Measurements from ENCODE around the gene AWAT2. TPM values are rescaled to one million over a fixed set of nuclear protein-coding genes. Genes with fewer than 3 reads are reported as not detected.

The AWAT2 gene
- total RNA-seq, 1 experiment from 2014 or later: not detected

DNA sequence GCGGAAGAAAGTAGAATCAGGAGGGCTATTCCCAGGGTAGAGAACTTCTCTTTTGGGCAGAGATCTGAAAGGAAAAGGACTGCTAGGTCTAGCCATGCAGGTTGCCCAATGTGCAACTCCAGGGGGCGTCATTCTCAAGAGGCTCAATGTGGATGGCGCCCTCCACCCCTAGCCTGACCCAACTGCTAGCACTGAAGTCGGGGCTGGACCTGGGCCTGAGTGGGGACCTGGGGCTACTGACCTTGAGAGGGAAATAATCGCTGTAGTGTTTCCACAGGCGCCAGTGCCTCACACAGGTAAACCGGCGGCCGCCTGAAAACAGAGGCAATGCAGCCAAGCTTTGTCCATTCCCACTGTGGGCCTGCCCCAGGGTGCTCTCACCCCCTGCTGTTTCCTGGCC is 6.1 kb downstream of the AWAT2 start:
- Histone ChIP-seq H3K27ac (ENCODE audit: low read depth, low read length, poor library complexity, severe bottlenecking) (no peak overlapping the region), H3K9me3 (ENCODE audit: low read depth, low read length, poor library complexity, severe bottlenecking) (no peaks in the 10 kb centered on the region), H3K36me3 (ENCODE audit: insufficient read depth, low read length, poor library complexity, severe bottlenecking) (no peaks in the 10 kb centered on the region), H3K4me1 (ENCODE audit: insufficient read depth, low read length, poor library complexity, severe bottlenecking) (no peaks in the 10 kb centered on the region), H3K4me3 (ENCODE audit: low read depth, low read length, poor library complexity, severe bottlenecking) (no peak overlapping the region), H3K27me3 (replicated peaks; ENCODE audit: insufficient read depth, low read depth, low read length, poor library complexity) (no peaks in the 10 kb centered on the region)
- BruUV-seq (replicated peaks): no TSS peak
- TF ChIP-seq, protein P1, sequence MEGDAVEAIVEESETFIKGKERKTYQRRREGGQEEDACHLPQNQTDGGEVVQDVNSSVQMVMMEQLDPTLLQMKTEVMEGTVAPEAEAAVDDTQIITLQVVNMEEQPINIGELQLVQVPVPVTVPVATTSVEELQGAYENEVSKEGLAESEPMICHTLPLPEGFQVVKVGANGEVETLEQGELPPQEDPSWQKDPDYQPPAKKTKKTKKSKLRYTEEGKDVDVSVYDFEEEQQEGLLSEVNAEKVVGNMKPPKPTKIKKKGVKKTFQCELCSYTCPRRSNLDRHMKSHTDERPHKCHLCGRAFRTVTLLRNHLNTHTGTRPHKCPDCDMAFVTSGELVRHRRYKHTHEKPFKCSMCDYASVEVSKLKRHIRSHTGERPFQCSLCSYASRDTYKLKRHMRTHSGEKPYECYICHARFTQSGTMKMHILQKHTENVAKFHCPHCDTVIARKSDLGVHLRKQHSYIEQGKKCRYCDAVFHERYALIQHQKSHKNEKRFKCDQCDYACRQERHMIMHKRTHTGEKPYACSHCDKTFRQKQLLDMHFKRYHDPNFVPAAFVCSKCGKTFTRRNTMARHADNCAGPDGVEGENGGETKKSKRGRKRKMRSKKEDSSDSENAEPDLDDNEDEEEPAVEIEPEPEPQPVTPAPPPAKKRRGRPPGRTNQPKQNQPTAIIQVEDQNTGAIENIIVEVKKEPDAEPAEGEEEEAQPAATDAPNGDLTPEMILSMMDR (conservative IDR thresholded peaks at IDR 0.05; ENCODE audit: low read depth, low read length): no peak
- TF ChIP-seq EZH2 (IDR thresholded peaks at IDR 0.05; ENCODE audit: borderline replicate concordance, low read depth, low read length, poor library complexity, severe bottlenecking): no peak
- ChIA-PET CTCF (no interaction called here), POLR2A (ENCODE audit: low non-redundant PET) (no interaction called here)
- no peak for DNase-seq (ENCODE audit: low spot score)
- intact Hi-C loops (cut with micrococcal nuclease; ENCODE audit: unreplicated experiment): no loop called here

DNA sequence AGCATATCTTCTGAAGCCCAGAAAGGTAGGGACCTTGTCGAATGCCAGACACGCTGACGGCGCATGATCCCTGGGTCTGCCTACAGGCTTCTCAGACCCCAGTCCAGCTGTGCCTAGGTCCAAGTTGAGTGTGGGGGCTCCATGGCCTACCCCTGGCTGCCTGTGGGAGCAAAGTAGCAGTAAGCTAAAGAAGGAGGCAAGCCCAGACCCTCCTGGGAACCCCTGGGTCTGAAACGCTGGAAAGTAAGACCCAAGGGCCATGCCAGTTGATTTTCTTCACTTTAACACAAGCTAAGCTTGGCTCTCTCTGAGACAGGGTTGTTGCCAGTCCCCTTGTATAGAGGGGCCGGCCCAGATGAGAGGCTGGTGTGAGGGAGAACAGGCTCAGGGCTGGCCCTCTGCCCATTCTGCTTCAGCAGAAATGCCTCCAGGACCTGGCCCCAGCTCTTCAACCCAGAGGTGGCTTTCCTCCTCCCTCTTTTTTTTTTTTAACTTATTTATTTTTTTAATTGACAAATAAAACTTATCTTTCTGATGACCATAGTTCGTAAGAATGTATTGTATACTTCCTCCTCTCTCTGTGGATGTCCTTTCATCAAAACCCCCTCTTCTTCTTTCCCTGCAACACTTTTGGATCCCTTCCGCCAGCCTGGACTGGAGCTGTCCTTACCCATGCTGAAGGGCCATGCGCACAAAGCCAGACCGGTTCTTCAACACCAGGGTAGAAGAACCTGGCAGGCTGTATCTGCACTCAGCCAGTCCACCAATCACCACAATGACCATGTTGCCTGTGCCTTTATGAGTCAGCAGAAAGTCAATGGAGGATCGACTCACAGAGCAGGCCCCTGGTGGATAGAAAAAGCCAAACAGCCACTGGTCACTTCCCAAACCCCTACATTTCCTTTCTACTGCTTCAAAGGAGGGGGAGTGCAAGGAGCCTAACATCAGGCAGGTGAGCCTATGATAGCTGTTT is 7.1 kb downstream of the AWAT2 start:
- POLR2A ChIA-PET (ENCODE audit: low non-redundant PET): interaction anchor here (0.6 kb wide), 1 partner anchor 18 kb away, joined by 3 read pairs; no protein-coding TSS in a partner anchor
- no peaks in the 10 kb centered on the region for H3K36me3 ChIP-seq (ENCODE audit: insufficient read depth, low read length, poor library complexity, severe bottlenecking)

GRCh38 chrX:70041993-70042392 is 7.7 kb downstream of the AWAT2 start:
- POLR2A ChIA-PET (ENCODE audit: low non-redundant PET): interaction anchor here (0.6 kb wide), 2 partner anchors 19 to 207 kb away, joined by 3 read pairs; no protein-coding TSS in a partner anchor
- no TSS peak for BruUV-seq (replicated peaks)
- Histone ChIP-seq H3K4me3 (ENCODE audit: low read depth, low read length, poor library complexity, severe bottlenecking) (no peak overlapping the region), H3K9me3 (ENCODE audit: low read depth, low read length, poor library complexity, severe bottlenecking) (no peaks in the 10 kb centered on the region), H3K4me1 (ENCODE audit: insufficient read depth, low read length, poor library complexity, severe bottlenecking) (no peaks in the 10 kb centered on the region), H3K27me3 (replicated peaks; ENCODE audit: insufficient read depth, low read depth, low read length, poor library complexity) (no peaks in the 10 kb centered on the region), H3K27ac (ENCODE audit: low read depth, low read length, poor library complexity, severe bottlenecking) (no peak overlapping the region), H3K36me3 (ENCODE audit: insufficient read depth, low read length, poor library complexity, severe bottlenecking) (no peaks in the 10 kb centered on the region)
- CTCF ChIA-PET: interaction anchor here (0.6 kb wide), 1 partner anchor 55 kb away, joined by 4 read pairs; no protein-coding TSS in a partner anchor
- TF ChIP-seq, protein P1 (conservative IDR thresholded peaks at IDR 0.05; ENCODE audit: low read depth, low read length): no peak
- no peak for TF ChIP-seq EZH2 (IDR thresholded peaks at IDR 0.05; ENCODE audit: borderline replicate concordance, low read depth, low read length, poor library complexity, severe bottlenecking)
- intact Hi-C loops (cut with micrococcal nuclease; ENCODE audit: unreplicated experiment): no loop called here
- no peak for DNase-seq (ENCODE audit: low spot score)

More for the DNA sequence above, 7.1 kb downstream of the AWAT2 start:
- DNase-seq (ENCODE audit: low spot score): no peak
- CTCF ChIA-PET: interaction anchor here (0.6 kb wide), 1 partner anchor 54 kb away, joined by 4 read pairs; no protein-coding TSS in a partner anchor
- no peak for TF ChIP-seq EZH2 (IDR thresholded peaks at IDR 0.05; ENCODE audit: borderline replicate concordance, low read depth, low read length, poor library complexity, severe bottlenecking)
- TF ChIP-seq, protein P1 (conservative IDR thresholded peaks at IDR 0.05; ENCODE audit: low read depth, low read length): no peak
- no TSS peak for BruUV-seq (replicated peaks)
- H3K4me3 ChIP-seq (ENCODE audit: low read depth, low read length, poor library complexity, severe bottlenecking): no peak overlapping the region
- H3K27ac ChIP-seq (ENCODE audit: low read depth, low read length, poor library complexity, severe bottlenecking): no peak overlapping the region
- no peaks in the 10 kb centered on the region for H3K4me1 ChIP-seq (ENCODE audit: insufficient read depth, low read length, poor library complexity, severe bottlenecking)
- intact Hi-C loops (cut with micrococcal nuclease; ENCODE audit: unreplicated experiment): no loop called here
- no peaks in the 10 kb centered on the region for H3K27me3 ChIP-seq (replicated peaks; ENCODE audit: insufficient read depth, low read depth, low read length, poor library complexity)
- H3K9me3 ChIP-seq (ENCODE audit: low read depth, low read length, poor library complexity, severe bottlenecking): no peaks in the 10 kb centered on the region
